Measurements from ENCODE around the gene PHYHD1. TPM values are rescaled to one million over a fixed set of nuclear protein-coding genes. Genes with fewer than 3 reads are reported as not detected.

PHYHD1 gene
- total RNA-seq, 1 experiment from 2014 or later: not detected

DNA sequence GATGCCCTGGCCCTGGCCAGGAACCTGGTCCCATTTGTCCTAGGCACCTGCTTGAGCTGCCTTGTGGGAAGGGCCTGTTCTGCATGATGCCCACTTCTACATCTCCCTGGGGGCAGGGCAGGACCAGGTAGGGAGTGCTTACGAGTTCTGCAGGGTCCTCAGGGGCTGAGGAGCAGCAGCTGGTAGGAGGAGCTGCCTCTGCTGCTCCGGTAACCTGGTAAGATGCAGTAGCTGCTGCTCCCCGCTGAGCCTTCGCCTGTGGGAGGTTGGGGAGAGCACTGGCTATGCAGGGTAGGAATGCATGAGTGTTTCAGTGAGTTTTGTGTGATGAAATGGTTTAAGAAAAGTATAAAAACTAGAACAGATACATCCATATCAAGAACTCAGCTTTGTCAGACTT is 25.2 kb upstream of the PHYHD1 start:
- no peak overlapping the region for H3K27ac ChIP-seq (ENCODE audit: low read length)

DNA sequence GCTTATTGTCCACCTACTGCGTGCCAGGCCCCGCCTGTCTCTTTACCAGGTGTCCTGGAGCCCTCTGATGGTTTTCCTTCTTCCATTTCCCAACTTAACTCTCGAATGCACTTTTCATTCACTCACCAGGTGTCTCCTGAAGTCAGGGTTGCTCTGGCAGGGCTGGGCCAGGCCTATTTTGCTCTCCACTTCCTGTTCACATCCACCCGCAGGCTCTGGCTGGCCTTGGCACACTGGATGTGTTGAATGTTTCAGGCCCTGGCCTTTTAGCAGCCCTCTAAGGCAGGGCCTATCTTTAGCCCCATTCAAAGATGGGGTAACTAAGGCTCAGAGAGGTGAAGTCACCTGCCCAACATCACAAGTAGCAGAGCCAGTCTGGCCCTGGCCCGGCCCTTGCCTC is 22.4 kb upstream of the PHYHD1 start:
- peaks cover 17% of the 10 kb centered on the region for H3K4me1 ChIP-seq (ENCODE audit: low read length)
- H3K9ac ChIP-seq (ENCODE audit: low read length): no peak overlapping the region
- H3K27ac ChIP-seq (ENCODE audit: low read length): no peak overlapping the region
- no peaks in the 10 kb centered on the region for H3K9me2 ChIP-seq (replicated peaks; ENCODE audit: insufficient read depth, low read length)
- H3K4me2 ChIP-seq (ENCODE audit: low read depth, low read length, poor library complexity, severe bottlenecking): no peak overlapping the region
- H3K79me2 ChIP-seq (ENCODE audit: low read length): peaks cover 3% of the 10 kb centered on the region; the same call in 1 of the 2 replicates
- no peaks in the 10 kb centered on the region for H3K27me3 ChIP-seq (ENCODE audit: low read length)
- no peak overlapping the region for H2AFZ ChIP-seq (ENCODE audit: low read length)
- H3K36me3 ChIP-seq (ENCODE audit: insufficient read depth, low read length): no peaks in the 10 kb centered on the region
- no peaks in the 10 kb centered on the region for H4K20me1 ChIP-seq (ENCODE audit: insufficient read depth, low read depth, low read length)
- no peaks in the 10 kb centered on the region for H3K9me3 ChIP-seq (ENCODE audit: low read length)
- H3K4me3 ChIP-seq (ENCODE audit: low read length): no peak overlapping the region
- DNase-seq: no peak

More for the DNA sequence above, 25.2 kb upstream of the PHYHD1 start:
- no peaks in the 10 kb centered on the region for H3K9me2 ChIP-seq (replicated peaks; ENCODE audit: insufficient read depth, low read length)
- H4K20me1 ChIP-seq (ENCODE audit: insufficient read depth, low read depth, low read length): no peaks in the 10 kb centered on the region
- no peak overlapping the region for H2AFZ ChIP-seq (ENCODE audit: low read length)
- H3K36me3 ChIP-seq (ENCODE audit: insufficient read depth, low read length): no peaks in the 10 kb centered on the region
- H3K9ac ChIP-seq (ENCODE audit: low read length): no peak overlapping the region
- H3K4me3 ChIP-seq (ENCODE audit: low read length): no peak overlapping the region
- H3K9me3 ChIP-seq (ENCODE audit: low read length): no peaks in the 10 kb centered on the region
- no peak for DNase-seq
- H3K4me1 ChIP-seq (ENCODE audit: low read length): peaks cover 17% of the 10 kb centered on the region
- no peaks in the 10 kb centered on the region for H3K27me3 ChIP-seq (ENCODE audit: low read length)
- peaks cover 6% of the 10 kb centered on the region; the same call in 1 of the 2 replicates for H3K79me2 ChIP-seq (ENCODE audit: low read length)
- H3K4me2 ChIP-seq (ENCODE audit: low read depth, low read length, poor library complexity, severe bottlenecking): no peak overlapping the region

DNA sequence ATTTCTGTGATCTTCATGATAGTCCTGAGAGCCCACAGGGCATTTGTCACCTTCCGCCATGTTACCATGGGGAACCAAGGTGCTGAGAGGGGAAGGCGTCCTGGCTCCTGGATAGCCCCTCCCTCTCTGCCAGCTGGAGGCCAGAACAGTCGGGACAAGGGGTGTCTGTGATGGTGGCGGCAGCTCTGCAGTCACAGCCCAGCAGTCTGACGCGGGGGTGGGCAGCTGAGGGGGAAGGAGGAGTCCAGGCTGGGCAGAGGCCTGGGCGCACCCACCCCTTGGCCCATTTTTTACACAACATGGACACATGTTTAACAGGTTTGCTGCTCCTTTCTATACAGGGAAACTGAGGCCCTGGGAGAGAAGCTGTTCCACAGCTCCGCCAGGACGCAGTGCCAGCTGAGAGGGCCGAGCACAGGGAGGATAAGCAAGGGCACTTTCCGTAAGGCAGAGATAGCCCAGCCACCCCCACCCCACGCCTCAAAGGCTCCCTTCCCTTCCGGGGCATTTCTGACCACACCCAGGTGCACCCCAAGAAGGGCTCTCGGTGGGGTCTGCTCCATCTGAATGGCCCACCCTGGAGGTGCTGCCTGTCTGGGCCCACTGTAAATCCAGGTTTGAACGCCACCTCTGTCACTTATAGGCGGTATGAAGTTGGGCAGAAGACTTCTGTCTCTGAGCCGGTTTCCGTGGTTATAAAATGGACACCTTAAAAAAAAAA is 21.8 kb upstream of the PHYHD1 start:
- Histone ChIP-seq H4K20me1 (ENCODE audit: insufficient read depth, low read depth, low read length) (no peaks in the 10 kb centered on the region), H3K9ac (ENCODE audit: low read length) (no peak overlapping the region), H3K79me2 (ENCODE audit: low read length) (peaks cover 3% of the 10 kb centered on the region; the same call in 1 of the 2 replicates), H3K9me2 (replicated peaks; ENCODE audit: insufficient read depth, low read length) (no peaks in the 10 kb centered on the region), H3K9me3 (ENCODE audit: low read length) (no peaks in the 10 kb centered on the region), H3K27ac (ENCODE audit: low read length) (no peak overlapping the region), H3K4me2 (ENCODE audit: low read depth, low read length, poor library complexity, severe bottlenecking) (no peak overlapping the region), H3K4me3 (ENCODE audit: low read length) (no peak overlapping the region), H3K27me3 (ENCODE audit: low read length) (no peaks in the 10 kb centered on the region), H2AFZ (ENCODE audit: low read length) (no peak overlapping the region), H3K36me3 (ENCODE audit: insufficient read depth, low read length) (no peaks in the 10 kb centered on the region), H3K4me1 (ENCODE audit: low read length) (peaks cover 17% of the 10 kb centered on the region)
- no peak for DNase-seq

DNA sequence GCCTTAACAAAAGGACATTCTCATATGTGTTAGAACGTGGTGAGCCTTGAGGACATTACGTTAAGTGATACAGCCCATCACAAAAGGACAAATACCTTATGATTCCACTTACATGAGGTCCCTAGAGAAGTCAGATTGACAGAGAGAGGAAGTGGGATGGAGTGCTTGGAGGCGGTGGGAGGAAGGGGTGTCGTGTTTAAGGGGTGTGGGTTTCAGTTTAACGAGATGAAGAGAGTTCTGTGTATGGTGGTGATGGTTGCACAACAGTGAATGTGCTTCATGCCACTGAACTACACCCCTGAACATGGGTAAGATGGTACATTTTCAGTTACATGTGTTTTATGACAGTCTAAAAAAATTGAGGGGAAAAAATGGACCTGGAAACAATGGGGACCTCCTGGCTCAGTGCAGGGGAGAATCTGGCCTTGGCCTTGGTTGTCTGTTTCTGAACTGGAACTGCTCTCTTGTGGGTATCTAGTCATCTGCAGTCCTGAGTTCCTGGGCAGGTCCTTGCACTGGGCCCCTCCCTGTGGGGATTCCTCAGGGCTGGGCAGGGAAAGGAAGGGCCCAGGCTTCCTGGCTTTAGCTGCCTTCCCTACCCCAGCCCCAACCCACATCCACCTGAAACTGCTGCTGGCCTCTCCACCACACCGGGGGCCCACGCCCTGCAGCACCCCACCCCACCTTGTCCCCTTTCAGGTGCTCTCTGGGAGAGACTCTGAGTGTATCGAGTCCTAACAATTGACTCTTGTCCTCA is 21.0 kb upstream of the PHYHD1 start:
- no peaks in the 10 kb centered on the region for H4K20me1 ChIP-seq (ENCODE audit: insufficient read depth, low read depth, low read length)
- DNase-seq: no peak
- no peaks in the 10 kb centered on the region for H3K27me3 ChIP-seq (ENCODE audit: low read length)
- H3K4me1 ChIP-seq (ENCODE audit: low read length): peaks cover 17% of the 10 kb centered on the region
- no peaks in the 10 kb centered on the region for H3K36me3 ChIP-seq (ENCODE audit: insufficient read depth, low read length)
- no peaks in the 10 kb centered on the region for H3K9me3 ChIP-seq (ENCODE audit: low read length)
- no peak overlapping the region for H3K4me2 ChIP-seq (ENCODE audit: low read depth, low read length, poor library complexity, severe bottlenecking)
- H2AFZ ChIP-seq (ENCODE audit: low read length): no peak overlapping the region
- H3K27ac ChIP-seq (ENCODE audit: low read length): no peak overlapping the region
- no peak overlapping the region for H3K4me3 ChIP-seq (ENCODE audit: low read length)
- H3K9ac ChIP-seq (ENCODE audit: low read length): no peak overlapping the region
- H3K9me2 ChIP-seq (replicated peaks; ENCODE audit: insufficient read depth, low read length): no peaks in the 10 kb centered on the region
- peaks cover 3% of the 10 kb centered on the region; the same call in 1 of the 2 replicates for H3K79me2 ChIP-seq (ENCODE audit: low read length)

DNA sequence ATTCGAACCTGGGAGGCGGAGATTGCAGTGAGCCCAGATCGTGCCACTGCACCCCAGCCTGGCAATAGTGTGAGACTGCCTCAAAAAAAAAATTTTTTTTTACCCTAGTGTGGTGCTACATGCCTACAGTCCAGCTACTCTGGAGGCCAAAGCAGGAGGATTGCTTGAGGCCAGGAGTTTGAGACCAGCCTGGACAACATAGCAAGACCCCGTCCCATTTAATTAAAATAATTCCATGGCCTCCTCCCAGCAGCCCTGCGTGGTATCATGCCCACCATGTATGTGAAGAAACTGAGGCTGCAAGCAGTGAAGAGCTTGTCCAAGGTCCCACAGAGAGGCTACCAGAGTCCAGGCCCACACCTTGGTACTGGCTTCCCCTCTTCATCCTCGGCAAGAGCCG is 19.4 kb upstream of the PHYHD1 start:
- Histone ChIP-seq H4K20me1 (ENCODE audit: insufficient read depth, low read depth, low read length) (no peaks in the 10 kb centered on the region), H2AFZ (ENCODE audit: low read length) (no peak overlapping the region), H3K4me3 (ENCODE audit: low read length) (no peak overlapping the region), H3K9ac (ENCODE audit: low read length) (no peak overlapping the region), H3K4me2 (ENCODE audit: low read depth, low read length, poor library complexity, severe bottlenecking) (no peak overlapping the region), H3K36me3 (ENCODE audit: insufficient read depth, low read length) (no peaks in the 10 kb centered on the region), H3K9me3 (ENCODE audit: low read length) (no peaks in the 10 kb centered on the region), H3K4me1 (ENCODE audit: low read length) (peaks cover 1% of the 10 kb centered on the region; the same call in 1 of the 2 replicates), H3K27ac (ENCODE audit: low read length) (no peak overlapping the region), H3K79me2 (ENCODE audit: low read length) (peaks cover 3% of the 10 kb centered on the region; the same call in 1 of the 2 replicates), H3K9me2 (replicated peaks; ENCODE audit: insufficient read depth, low read length) (no peaks in the 10 kb centered on the region), H3K27me3 (ENCODE audit: low read length) (no peaks in the 10 kb centered on the region)
- DNase-seq: no peak

DNA sequence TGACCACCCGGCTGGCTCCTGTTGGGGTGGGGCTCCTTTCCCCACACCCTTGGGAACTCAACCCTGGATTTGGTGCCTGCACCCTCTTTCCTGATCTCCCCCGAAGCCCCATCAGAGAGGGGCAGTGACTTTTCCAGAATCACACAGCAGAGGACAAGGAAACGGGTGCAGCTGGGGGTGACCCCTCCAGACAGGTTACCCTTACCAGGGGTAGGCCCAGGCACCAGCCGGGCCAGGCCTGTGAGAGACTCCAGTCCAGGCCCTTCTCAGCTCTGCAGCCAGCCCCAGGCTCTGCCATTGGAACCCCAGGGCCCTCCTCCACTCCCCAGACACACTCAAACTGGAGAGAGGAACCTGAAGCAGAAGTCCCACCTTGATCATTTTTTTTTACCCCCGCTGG is 19.0 kb upstream of the PHYHD1 start:
- no peaks in the 10 kb centered on the region for H3K9me2 ChIP-seq (replicated peaks; ENCODE audit: insufficient read depth, low read length)
- H3K9me3 ChIP-seq (ENCODE audit: low read length): no peaks in the 10 kb centered on the region
- H3K9ac ChIP-seq (ENCODE audit: low read length): no peak overlapping the region
- no peak overlapping the region for H3K4me3 ChIP-seq (ENCODE audit: low read length)
- H2AFZ ChIP-seq (ENCODE audit: low read length): no peak overlapping the region
- DNase-seq: no peak
- no peaks in the 10 kb centered on the region for H3K27me3 ChIP-seq (ENCODE audit: low read length)
- H3K79me2 ChIP-seq (ENCODE audit: low read length): peaks cover 3% of the 10 kb centered on the region; the same call in 1 of the 2 replicates
- H3K4me2 ChIP-seq (ENCODE audit: low read depth, low read length, poor library complexity, severe bottlenecking): no peak overlapping the region
- no peak overlapping the region for H3K27ac ChIP-seq (ENCODE audit: low read length)
- H4K20me1 ChIP-seq (ENCODE audit: insufficient read depth, low read depth, low read length): no peaks in the 10 kb centered on the region
- no peaks in the 10 kb centered on the region for H3K4me1 ChIP-seq (ENCODE audit: low read length)
- H3K36me3 ChIP-seq (ENCODE audit: insufficient read depth, low read length): no peaks in the 10 kb centered on the region

DNA sequence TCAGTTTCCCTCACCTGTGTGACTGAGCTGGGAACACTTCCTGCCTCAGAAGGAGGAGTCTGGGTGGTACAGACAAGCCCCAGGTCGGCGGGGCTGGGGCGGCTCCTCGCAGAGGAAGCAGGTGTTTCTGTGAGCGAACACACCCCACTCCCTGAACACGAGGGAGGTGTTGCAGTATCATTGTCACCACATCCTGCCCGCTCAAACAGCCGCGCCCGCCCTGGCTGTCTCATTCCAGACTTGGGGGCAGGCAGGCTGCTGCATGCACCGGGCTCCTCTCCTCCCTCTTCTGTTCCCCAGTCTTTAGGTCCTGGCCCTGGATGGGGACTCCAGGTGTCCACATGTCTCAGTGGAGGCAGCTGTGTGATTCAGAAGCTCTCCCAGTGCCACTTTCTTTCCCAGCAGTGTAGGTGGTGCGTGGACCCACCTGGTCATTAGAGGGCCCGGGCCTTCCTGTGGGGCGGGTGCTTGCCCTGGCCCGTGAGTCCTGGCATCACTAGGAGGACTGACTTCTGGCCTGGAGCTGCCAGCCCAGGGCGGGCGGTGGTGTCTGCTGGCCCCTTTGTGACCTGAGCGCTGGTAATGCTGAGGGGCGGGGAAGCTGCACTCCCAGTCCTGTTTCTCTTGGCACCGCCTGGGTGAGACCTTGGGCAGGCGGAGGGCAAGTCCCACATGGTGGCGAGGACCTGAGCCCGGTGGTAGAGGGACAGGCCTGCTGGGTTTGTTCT is 18.3 kb upstream of the PHYHD1 start:
- Histone ChIP-seq H3K4me3 (ENCODE audit: low read length) (no peak overlapping the region), H3K27ac (ENCODE audit: low read length) (no peak overlapping the region), H3K4me2 (ENCODE audit: low read depth, low read length, poor library complexity, severe bottlenecking) (no peak overlapping the region), H3K9ac (ENCODE audit: low read length) (no peak overlapping the region), H4K20me1 (ENCODE audit: insufficient read depth, low read depth, low read length) (no peaks in the 10 kb centered on the region), H2AFZ (ENCODE audit: low read length) (no peak overlapping the region), H3K9me2 (replicated peaks; ENCODE audit: insufficient read depth, low read length) (no peaks in the 10 kb centered on the region), H3K79me2 (ENCODE audit: low read length) (peaks cover 3% of the 10 kb centered on the region; the same call in 1 of the 2 replicates), H3K27me3 (ENCODE audit: low read length) (no peaks in the 10 kb centered on the region), H3K9me3 (ENCODE audit: low read length) (no peaks in the 10 kb centered on the region), H3K36me3 (ENCODE audit: insufficient read depth, low read length) (no peaks in the 10 kb centered on the region), H3K4me1 (ENCODE audit: low read length) (no peaks in the 10 kb centered on the region)
- DNase-seq: no peak

DNA sequence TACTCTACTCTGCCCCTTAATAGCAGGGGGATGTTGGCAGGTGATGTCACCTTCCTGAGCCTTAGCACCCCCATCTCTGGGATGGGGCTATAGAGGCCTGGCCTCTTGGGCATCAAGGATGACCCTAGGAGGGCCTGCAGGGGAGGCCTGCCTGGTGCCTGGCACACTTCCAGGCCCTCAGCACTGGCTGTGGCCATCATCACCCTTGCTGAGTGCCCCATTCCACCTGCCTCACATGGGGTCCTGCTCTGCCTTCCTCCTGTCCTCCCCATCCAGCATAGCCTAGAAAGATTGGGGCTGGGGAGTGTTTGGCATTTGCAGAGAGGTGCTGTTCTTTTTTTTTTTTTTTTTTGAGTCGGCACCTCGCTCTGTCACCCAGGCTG is 17.7 kb upstream of the PHYHD1 start:
- Histone ChIP-seq H4K20me1 (ENCODE audit: insufficient read depth, low read depth, low read length) (no peaks in the 10 kb centered on the region), H3K4me3 (ENCODE audit: low read length) (no peak overlapping the region), H3K79me2 (ENCODE audit: low read length) (peaks cover 3% of the 10 kb centered on the region; the same call in 1 of the 2 replicates), H3K9ac (ENCODE audit: low read length) (no peak overlapping the region), H3K9me2 (replicated peaks; ENCODE audit: insufficient read depth, low read length) (no peaks in the 10 kb centered on the region), H3K9me3 (ENCODE audit: low read length) (no peaks in the 10 kb centered on the region), H3K27ac (ENCODE audit: low read length) (no peak overlapping the region), H3K27me3 (ENCODE audit: low read length) (no peaks in the 10 kb centered on the region), H3K36me3 (ENCODE audit: insufficient read depth, low read length) (no peaks in the 10 kb centered on the region), H3K4me1 (ENCODE audit: low read length) (no peaks in the 10 kb centered on the region), H3K4me2 (ENCODE audit: low read depth, low read length, poor library complexity, severe bottlenecking) (no peak overlapping the region), H2AFZ (ENCODE audit: low read length) (no peak overlapping the region)
- DNase-seq: no peak

Measured in Karpas-422 (cell line).